ENCODE data around the gene SMG7.

DNA sequence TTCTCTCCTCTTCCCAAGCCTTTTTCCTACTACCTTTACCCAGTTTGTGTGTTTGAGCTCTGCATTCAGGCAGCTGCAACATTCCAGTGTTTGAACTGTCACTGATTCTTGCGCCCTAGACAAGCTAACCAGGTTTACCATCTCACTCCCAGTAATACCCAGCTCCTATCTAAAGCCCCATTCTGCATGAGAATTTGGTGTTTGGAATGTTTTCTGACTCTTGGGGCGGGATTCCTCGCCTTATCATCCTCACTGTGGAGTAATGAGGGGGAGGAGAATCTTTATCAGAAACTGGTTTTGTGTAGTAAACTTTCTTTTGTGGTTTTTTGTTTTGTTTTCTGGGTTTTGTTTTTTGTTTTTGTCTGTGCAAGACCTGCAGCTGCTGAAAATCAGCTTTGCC, 81.5 kb downstream of the SMG7 start:
- TF ChIP-seq, protein P1, sequence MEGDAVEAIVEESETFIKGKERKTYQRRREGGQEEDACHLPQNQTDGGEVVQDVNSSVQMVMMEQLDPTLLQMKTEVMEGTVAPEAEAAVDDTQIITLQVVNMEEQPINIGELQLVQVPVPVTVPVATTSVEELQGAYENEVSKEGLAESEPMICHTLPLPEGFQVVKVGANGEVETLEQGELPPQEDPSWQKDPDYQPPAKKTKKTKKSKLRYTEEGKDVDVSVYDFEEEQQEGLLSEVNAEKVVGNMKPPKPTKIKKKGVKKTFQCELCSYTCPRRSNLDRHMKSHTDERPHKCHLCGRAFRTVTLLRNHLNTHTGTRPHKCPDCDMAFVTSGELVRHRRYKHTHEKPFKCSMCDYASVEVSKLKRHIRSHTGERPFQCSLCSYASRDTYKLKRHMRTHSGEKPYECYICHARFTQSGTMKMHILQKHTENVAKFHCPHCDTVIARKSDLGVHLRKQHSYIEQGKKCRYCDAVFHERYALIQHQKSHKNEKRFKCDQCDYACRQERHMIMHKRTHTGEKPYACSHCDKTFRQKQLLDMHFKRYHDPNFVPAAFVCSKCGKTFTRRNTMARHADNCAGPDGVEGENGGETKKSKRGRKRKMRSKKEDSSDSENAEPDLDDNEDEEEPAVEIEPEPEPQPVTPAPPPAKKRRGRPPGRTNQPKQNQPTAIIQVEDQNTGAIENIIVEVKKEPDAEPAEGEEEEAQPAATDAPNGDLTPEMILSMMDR (IDR thresholded peaks at IDR 0.05), result no peak
- no peak for TF ChIP-seq POLR2A (IDR thresholded peaks at IDR 0.05)

All from prostate gland (tissue), 2 donors.